GM21423 (cell line): ENCODE measurements around the gene MYBBP1A.

Experiments
- ATAC-seq: cut with Tn5 transposase; IDR thresholded peaks from one replicate; pipeline ENCODE4 v1.9.1; 2021; ENCODE audit warnings: mild to moderate bottlenecking, moderate library complexity; ENCODE audit not compliant: unreplicated experiment

The MYBBP1A gene

DNA sequence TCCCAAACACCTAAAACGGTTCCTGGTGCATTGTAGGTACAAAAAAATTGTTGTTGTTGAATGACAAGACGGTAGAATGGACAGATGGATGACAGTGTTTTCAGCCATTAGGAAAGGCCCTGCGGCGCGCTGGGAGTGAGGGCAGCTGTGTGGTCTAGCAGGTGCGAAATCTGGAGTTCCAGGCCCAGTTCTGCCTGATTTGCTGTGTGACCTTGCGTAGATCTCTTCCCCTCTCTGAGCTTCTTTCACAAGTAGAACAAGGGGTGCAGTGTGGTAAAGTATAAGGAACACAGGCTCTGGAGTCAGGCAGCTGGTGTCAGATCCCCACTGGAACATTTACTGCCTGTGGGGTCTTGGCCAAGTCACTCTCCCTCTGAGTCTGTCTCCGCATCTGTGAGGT, 31.2 kb downstream of the MYBBP1A start:
- no peak for ATAC-seq

DNA sequence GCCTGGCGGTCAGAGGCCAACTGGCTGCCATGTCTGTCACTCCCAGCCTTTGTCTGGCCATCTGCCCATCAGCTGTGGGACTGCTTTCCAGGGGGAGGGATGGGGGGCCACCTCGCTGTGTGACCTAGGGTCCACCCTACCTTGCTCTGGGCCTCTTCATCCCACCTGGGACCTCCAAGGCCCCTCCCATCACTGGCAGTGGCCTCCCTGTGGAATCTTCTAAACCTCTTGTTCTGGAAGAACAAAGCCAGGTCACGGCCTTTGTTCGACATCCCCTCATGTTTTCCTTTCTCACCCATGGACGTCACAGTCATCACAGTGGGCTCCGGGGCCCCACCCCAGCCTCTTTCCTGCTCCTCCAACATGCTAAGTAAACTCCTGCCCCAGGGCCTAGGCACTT, 32.5 kb downstream of the MYBBP1A start:
- ATAC-seq = no peak

- ATAC-seq = no peak
Measured at GRCh38 chr17:4520894-4521600, 34.1 kb downstream of the MYBBP1A start.

DNA sequence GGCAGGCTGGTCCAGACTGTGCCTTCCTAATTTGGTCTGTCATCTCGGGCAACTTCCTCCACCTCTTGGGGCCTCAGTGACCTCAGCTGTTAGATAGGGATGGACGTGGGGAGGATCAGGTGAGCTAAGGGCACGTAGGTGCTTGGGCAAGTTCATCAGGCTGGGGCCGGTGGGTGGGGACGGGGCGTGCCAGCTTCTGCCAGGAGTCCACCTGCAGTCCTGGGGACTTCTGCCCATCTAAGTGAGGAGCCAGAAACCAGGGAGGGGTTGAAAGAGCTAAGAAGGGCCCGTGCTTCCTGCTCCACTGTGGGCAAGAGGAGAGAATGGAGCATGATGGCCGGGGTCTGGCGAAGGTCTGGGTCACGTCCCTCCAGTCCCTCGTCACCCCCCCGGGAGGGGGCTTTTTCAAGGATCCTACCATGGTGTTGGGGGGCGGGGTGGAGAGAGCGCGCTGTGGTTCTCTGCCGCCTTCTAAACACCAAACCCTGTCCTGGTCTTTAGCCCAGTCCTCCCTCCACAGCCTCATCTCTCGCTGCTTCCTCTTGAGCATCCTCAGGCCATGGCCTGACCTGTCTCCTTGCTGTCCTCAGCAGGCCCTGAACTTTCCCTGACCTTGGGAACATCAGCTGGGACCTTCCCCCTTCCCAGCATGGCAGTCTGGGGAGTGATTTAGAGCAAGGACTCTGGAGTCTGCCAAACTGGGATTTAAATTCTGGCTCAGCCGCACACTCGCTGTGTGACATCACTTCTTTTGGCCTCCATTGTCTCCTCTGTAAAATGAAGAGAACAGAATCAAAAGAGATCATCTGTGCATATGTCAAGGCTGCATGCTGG, 34.9 kb downstream of the MYBBP1A start:
- ATAC-seq = no peak

DNA sequence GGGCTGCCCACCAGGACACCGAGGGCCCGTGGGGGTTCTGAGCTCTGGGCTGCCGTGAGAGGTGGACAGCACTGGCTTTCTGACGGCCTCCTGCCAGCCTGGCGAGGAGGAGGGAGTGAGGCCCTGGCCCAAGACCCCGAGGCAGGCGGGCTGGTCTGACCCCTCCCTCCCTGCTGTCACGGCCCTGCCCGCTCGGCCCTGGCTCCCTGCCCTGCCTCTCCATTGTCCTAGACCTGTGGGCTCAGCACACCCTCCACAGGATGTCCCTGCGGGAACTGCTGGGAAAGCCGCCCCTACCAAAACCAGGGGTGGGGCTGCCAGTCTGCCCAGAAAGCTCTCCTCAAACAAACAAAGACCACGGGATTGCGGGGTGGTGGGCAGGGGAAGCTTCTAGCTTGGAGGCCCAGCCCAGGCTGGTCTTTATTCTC, 35.8 kb downstream of the MYBBP1A start:
- ATAC-seq = no peak

- no peak for ATAC-seq
Measured at GRCh38 chr17:4518901-4519300, 36.3 kb downstream of the MYBBP1A start.

DNA sequence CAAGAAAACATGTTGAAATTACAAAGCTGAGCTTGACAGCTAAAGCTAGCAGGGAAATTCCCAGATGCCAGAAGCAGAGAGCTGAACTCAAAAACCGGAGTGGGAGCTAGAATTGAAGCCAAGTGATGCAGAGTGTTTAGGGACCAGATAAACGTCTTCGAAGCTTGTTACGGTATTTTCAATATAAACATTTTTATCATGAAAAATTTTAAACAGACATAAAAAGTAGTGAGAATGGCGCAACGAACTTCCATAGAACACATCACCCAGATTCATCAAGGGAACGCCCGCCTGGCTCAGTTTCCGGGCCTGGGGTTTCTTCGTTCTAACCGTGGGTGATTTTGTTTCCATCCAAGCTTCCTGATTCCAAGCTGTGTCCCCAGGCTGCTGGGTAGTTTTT, 38.4 kb downstream of the MYBBP1A start:
- no peak for ATAC-seq

- no peak for ATAC-seq
Measured at GRCh38 chr17:4515501-4515900, 39.7 kb downstream of the MYBBP1A start.

DNA sequence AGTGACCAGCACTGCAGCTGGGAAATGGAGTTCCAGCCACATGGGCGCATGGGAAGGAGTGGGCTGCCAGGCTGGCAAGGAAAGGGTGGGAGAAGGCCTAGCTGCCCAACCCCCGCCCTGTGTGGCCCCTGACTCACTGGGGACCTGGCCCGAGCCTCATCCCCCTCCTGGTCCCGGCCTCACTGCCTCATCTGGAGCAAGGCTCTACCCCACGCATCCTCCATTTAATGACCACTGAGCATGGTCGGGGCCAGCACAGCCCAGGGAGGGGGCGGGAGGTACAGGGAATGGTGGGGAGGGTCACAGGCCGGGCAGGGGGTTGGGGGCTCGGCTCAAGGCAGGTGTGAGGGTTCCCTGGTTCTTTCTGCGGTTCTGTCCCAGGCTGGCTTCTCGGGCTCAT, 40.4 kb downstream of the MYBBP1A start:
- ATAC-seq = no peak

DNA sequence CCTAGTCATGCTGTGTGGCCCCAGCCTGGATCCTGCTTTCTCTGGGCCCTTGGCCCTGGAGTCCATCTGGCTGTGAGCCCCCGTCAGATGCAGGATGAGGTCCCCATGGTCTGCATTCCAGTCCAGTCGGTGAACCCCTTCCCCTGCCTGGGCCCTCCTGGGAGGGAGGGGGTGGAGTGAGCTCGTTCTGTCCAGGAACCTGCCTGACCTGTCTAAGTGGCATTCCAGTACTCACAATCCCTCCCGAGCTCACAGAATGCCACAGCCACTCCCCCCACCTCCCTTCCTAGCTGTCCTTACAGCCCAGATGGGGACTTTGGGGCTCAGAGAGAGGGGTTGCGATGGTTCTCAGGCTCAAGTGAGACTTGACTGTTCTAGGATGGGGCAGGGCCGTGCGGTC, 41.0 kb downstream of the MYBBP1A start:
- ATAC-seq = no peak

GRCh38 chr17:4513113-4514032, 41.8 kb downstream of the MYBBP1A start:
- no peak for ATAC-seq

GRCh38 chr17:4512156-4513112, 42.8 kb downstream of the MYBBP1A start:
- ATAC-seq = no peak

- ATAC-seq = no peak
Measured at GRCh38 chr17:4511199-4511932, 43.8 kb downstream of the MYBBP1A start.

GRCh38 chr17:4510618-4510941, 44.6 kb downstream of the MYBBP1A start:
- ATAC-seq = no peak

DNA sequence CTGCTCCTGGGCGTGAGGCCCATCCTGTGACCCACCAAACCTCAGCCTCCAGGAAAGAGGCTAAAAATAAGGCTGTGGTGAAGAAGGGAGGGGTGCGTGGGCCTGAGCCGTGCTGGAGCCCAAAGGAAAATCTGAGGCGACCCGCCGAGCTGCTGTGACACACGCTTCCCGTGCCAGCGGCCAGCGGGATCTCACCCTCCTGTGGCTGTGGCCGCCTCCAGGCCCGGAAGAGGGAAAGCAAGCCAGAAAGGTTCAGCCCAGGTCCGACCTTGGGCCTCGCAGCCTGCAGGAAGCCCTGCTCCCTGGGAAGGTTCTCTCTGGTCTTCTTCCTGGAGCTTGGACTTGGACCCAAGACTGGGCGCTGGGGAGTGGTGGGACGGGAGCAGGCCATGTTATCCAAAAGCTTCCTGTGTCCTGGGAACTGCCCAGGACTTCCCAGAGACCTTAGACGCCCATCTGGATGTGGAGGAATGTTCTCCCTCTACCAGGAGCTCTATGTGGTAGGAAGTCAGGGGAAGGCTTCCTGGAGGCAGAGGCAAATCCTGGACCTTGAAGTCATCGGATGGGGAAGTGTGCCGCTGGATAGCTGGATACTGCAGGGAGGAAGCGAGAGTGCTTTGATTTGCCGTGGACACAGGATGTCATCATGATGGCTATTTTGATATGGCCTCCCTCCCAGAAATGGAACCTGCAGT, 45.1 kb downstream of the MYBBP1A start:
- no peak for ATAC-seq

- ATAC-seq = no peak
Measured at GRCh38 chr17:4509401-4509800, 45.8 kb downstream of the MYBBP1A start.

DNA sequence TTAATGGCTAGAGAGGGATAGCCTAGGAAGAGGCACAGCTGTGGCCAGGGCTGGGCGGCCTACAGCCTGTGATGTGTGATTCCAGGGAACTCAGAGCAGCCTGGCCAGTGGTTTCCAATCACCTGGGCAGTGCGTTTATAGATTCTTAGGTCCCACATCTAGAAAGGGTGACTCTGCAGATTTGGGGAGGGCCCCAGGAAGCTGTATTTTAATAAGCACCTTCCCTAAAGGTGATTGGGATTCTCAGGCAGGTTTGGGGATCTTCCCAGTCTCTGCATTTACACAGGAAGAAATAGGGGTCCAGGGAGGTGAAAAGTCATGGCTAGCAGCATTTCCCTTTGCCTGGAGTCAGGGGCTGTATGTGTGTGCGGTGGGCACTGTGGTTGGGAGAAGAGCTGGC, 47.0 kb downstream of the MYBBP1A start:
- no peak for ATAC-seq

- ATAC-seq = no peak
Measured at GRCh38 chr17:4507361-4508111, 47.6 kb downstream of the MYBBP1A start.
